Left ventricle myocardium inferior (tissue), 1 donor: ENCODE results near the gene RPN2. TPM values are rescaled to one million over a fixed set of nuclear protein-coding genes. Genes with fewer than 3 reads are reported as not detected.

Source experiments
- DNase-seq: peaks from one replicate; pipeline ENCODE4 v3.0.0-alpha.2; 2020
- H3K27ac ChIP-seq: fragments of 200-600 bp; replicated peaks from 2 replicates; pipeline ENCODE4 v1.8.0; 2021
- H3K27me3 ChIP-seq: fragments of 200-600 bp; 2 replicates; pipeline ENCODE4 v1.8.0; 2021; ENCODE audit warnings: low read depth
- H3K36me3 ChIP-seq: fragments of 200-600 bp; 2 replicates; pipeline ENCODE4 v1.8.0; 2021
- H3K4me1 ChIP-seq: fragments of 200-600 bp; 2 replicates; pipeline ENCODE4 v1.8.0; 2021
- H3K4me3 ChIP-seq: fragments of 200-600 bp; 2 replicates; pipeline ENCODE4 v1.8.0; 2021; ENCODE audit warnings: mild to moderate bottlenecking, moderate library complexity
- H3K9me3 ChIP-seq: fragments of 200-600 bp; replicated peaks from 2 replicates; pipeline ENCODE4 v1.8.0; 2021
- CTCF ChIP-seq: fragments of 200-600 bp; IDR thresholded peaks from 2 replicates; pipeline ENCODE4 v1.8.0; 2021; ENCODE audit warnings: antibody characterized with exemption, mild to moderate bottlenecking, borderline replicate concordance
- intact Hi-C: fragments of 100-400 bp; cut with micrococcal nuclease; formaldehyde crosslinking; loops from one replicate; pipeline ENCODE4 v1.11.0; 2022
- total RNA-seq: library from RNA; stranded (reverse); fragmentation: NEBNext Ultra II Directional; extraction: Animal tissue kit (Norgen Biotek cat#: 25700); gene quantifications from one replicate; pipeline ENCODE4 v1.2.1, GENCODE V29; 2021
- donor health status: DM: no; HTN: yes; CAD: no; lungs with severe emphysema.

RPN2 gene
- total RNA-seq, 1 donor from 2014 or later = 81.4 TPM

GRCh38 chr20:37243076-37243936 lies 64.2 kb downstream of the RPN2 start:
- no peak overlapping the region for H3K4me3 ChIP-seq
- DNase-seq = no peak
- peaks cover 28% of the 10 kb centered on the region for H3K4me1 ChIP-seq
- H3K27me3 ChIP-seq = no peaks in the 10 kb centered on the region
- H3K27ac ChIP-seq = peak overlapping the region; percentile 79
- H3K9me3 ChIP-seq = no peaks in the 10 kb centered on the region
- H3K36me3 ChIP-seq = peaks cover 34% of the 10 kb centered on the region
- intact Hi-C loops = no loop called here
- TF ChIP-seq CTCF = no peak

DNA sequence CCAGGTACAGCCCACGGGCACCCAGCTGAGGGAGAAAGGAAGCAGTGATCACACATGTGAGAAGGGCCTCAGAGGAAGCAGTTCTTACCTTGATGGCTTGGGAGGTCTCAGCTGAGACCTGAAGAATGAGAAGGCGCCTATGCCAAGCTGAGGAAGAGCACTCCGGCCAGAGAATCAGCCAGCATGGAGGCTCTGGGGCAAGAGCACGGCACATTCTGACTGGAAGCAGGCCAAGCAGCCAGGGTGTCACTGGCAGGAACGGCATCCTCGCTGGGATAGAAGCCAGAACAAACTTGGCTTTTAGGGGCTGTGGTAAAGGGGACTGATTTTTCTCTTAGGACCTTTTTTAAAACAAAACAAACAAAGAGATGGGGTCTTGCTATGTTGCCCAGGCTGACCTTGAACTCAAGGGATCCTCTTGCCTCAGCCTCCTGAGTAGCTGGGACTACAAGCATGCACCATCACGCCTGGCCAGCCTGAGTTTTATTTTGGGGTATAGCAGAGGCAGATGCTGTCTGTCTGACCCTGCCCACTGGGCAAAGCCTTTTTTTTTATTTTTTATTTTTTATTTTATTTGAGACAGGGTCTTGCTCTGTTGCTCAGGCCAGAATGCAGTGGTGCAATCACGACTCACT lies 64.9 kb downstream of the RPN2 start:
- DNase-seq = peak; percentile 66
- H3K4me1 ChIP-seq = peaks cover 21% of the 10 kb centered on the region
- intact Hi-C loops = no loop called here

GRCh38 chr20:37244572-37244957 lies 65.4 kb downstream of the RPN2 start:
- H3K27ac ChIP-seq = peak overlapping the region; percentile 79
- no peak for TF ChIP-seq CTCF

More for the DNA sequence above, 64.9 kb downstream of the RPN2 start:
- no peak overlapping the region for H3K4me3 ChIP-seq
- TF ChIP-seq CTCF = no peak
- peak overlapping the region; percentile 79 for H3K27ac ChIP-seq
- H3K36me3 ChIP-seq = peaks cover 28% of the 10 kb centered on the region
- H3K9me3 ChIP-seq = no peaks in the 10 kb centered on the region
- no peaks in the 10 kb centered on the region for H3K27me3 ChIP-seq

DNA sequence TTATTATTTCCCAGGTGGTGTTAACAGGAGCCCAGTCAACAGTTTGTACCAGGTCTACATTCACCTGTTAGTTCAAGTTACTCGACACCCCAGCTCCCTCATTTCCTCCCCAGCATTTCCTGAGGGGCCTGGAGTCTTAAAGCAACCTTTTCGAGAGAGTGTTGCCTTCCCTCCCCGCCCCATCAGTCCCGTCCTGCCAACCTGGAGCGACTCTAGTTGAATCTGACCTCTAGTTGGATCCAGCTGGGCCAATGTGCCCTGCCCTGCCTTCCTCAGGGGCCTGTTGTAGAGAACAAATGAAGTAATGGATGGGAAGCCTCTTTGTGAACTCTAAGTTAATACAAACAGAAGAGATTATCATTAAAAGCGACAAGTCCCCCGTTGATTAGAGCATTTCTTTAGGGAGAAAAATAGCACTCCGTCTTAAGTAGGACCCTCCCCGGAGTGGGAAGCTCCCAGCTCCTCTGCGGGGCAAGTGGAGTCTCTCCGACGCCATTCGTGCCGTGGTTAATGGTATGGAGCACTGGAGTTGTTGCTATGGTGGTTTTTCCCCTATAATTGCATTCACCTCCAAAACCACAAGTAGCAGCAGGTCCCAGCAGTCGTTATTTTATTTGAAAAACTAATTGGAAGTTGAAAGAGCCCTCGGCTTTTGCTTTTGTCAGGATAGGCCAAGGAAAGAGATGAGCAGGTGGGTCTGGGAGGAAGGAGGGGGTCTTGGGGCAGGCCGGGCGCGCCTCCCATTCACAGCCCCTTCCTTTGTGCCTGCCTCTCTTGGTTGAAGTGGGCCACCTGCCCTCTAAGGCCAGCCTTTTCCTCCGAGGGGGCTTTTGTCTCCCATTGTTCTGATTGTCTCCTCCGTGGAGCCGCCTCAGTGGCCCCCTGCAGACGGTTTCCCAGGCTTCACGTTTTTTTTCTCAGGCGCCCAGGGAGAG lies 66.4 kb downstream of the RPN2 start:
- no peaks in the 10 kb centered on the region for H3K9me3 ChIP-seq
- no peak overlapping the region for H3K4me3 ChIP-seq
- no peak overlapping the region for H3K27ac ChIP-seq
- no peak for TF ChIP-seq CTCF
- intact Hi-C loops = no loop called here
- DNase-seq = no peak
- H3K27me3 ChIP-seq = no peaks in the 10 kb centered on the region
- H3K4me1 ChIP-seq = peaks cover 18% of the 10 kb centered on the region
- peaks cover 28% of the 10 kb centered on the region for H3K36me3 ChIP-seq

More at GRCh38 chr20:37244572-37244957, 65.4 kb downstream of the RPN2 start:
- no peaks in the 10 kb centered on the region for H3K9me3 ChIP-seq
- intact Hi-C loops = no loop called here
- DNase-seq = no peak
- peaks cover 28% of the 10 kb centered on the region for H3K36me3 ChIP-seq
- no peak overlapping the region for H3K4me3 ChIP-seq
- no peaks in the 10 kb centered on the region for H3K27me3 ChIP-seq
- peaks cover 18% of the 10 kb centered on the region for H3K4me1 ChIP-seq

DNA sequence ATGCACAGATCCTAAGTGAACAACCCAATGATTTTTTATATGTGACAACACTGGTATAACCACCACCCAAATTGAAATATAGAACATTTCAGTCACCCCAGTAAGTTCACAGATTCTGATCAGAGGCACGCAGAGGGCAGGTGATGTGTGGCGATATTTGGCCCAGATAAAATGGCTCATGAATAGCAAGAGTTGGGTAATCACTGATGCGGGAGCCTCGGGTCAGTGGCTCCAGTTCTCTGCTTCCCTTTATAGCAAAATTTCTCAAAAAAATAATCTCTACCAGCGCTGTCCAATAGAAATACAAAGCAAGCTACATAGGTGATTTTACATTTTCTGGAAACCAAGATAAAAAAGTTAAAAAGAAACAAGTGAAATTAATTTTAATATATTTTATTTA lies 67.6 kb downstream of the RPN2 start:
- intact Hi-C loops = no loop called here
- Histone ChIP-seq H3K27me3 (no peaks in the 10 kb centered on the region), H3K27ac (no peak overlapping the region), H3K4me3 (no peak overlapping the region), H3K4me1 (peaks cover 18% of the 10 kb centered on the region), H3K9me3 (no peaks in the 10 kb centered on the region), H3K36me3 (peaks cover 15% of the 10 kb centered on the region)
- no peak for TF ChIP-seq CTCF
- DNase-seq = no peak
